Endothelial cell (in vitro differentiated cells): ENCODE data around the gene COX19. TPM values are rescaled to one million over a fixed set of nuclear protein-coding genes. Genes with fewer than 3 reads are reported as not detected.
A peak's percentile ranks its signal among the peaks of the same experiment; 100 is the strongest.

Experiments
- DNase-seq: peaks from one replicate; pipeline ENCODE4 v3.0.0; 2021; ENCODE audit warnings: low spot score
- H3K27ac Mint-ChIP-seq: one replicate; pipeline ENCODE4 v1.8.0; 2021; ENCODE audit warnings: mixed read lengths, inconsistent platforms; ENCODE audit not compliant: unreplicated experiment
- H3K27me3 Mint-ChIP-seq: one replicate; pipeline ENCODE4 v1.8.0; 2021; ENCODE audit warnings: mild to moderate bottlenecking, moderate library complexity, mixed read lengths, inconsistent platforms; ENCODE audit not compliant: unreplicated experiment
- H3K36me3 Mint-ChIP-seq: one replicate; pipeline ENCODE4 v1.8.0; 2021; ENCODE audit warnings: mild to moderate bottlenecking, low read depth, mixed read lengths, inconsistent platforms; ENCODE audit not compliant: unreplicated experiment
- H3K4me1 Mint-ChIP-seq: one replicate; pipeline ENCODE4 v1.8.0; 2021; ENCODE audit warnings: mild to moderate bottlenecking, mixed read lengths, inconsistent platforms; ENCODE audit not compliant: unreplicated experiment
- H3K4me3 Mint-ChIP-seq: one replicate; pipeline ENCODE4 v1.8.0; 2021; ENCODE audit warnings: mild to moderate bottlenecking, mixed read lengths, inconsistent platforms; ENCODE audit not compliant: unreplicated experiment
- H3K9me3 Mint-ChIP-seq: one replicate; pipeline ENCODE4 v1.8.0; 2021; ENCODE audit warnings: mixed read lengths, inconsistent platforms; ENCODE audit not compliant: unreplicated experiment
- CTCF ChIP-seq: fragments of 200-600 bp; sonication (generic); IDR thresholded peaks from one replicate; pipeline ENCODE4 v1.5.0; 2021; ENCODE audit warnings: antibody characterized with exemption; ENCODE audit not compliant: unreplicated experiment
- microRNA-seq: library from miRNA; unstranded; fragments of <30 nt; microRNA quantifications from one replicate; pipeline ENCODE4, GENCODE V29; 2020; ENCODE audit not compliant: unreplicated experiment
- total RNA-seq: library from RNA; stranded (reverse); fragmentation: NEBNext Ultra II Directional; extraction: Animal tissue kit (Norgen Biotek cat#: 25700); gene quantifications from one replicate; pipeline ENCODE4 v1.2.1, GENCODE V29; 2021; ENCODE audit not compliant: unreplicated experiment

Gene COX19
- total RNA-seq, 1 donor from 2014 or later: 10.2 TPM

GRCh38 chr7:918118-918425, 57.3 kb downstream of the COX19 start:
- Mint-ChIP-seq H3K4me1 (no peaks in the 10 kb centered on the region), H3K27ac (no peak overlapping the region), H3K36me3 (no peaks in the 10 kb centered on the region), H3K27me3 (peaks cover 11% of the 10 kb centered on the region), H3K9me3 (no peaks in the 10 kb centered on the region), H3K4me3 (no peak overlapping the region)
- TF ChIP-seq CTCF: no peak
- no peak for DNase-seq

- H3K4me3 Mint-ChIP-seq: no peak overlapping the region
- H3K4me1 Mint-ChIP-seq: no peaks in the 10 kb centered on the region
- no peaks in the 10 kb centered on the region for H3K36me3 Mint-ChIP-seq
These were observed 57.9 kb downstream of the COX19 start for GRCh38 chr7:917255-918117.

GRCh38 chr7:916291-916941, 58.9 kb downstream of the COX19 start:
- TF ChIP-seq CTCF: no peak
- Mint-ChIP-seq H3K27me3 (peaks cover 11% of the 10 kb centered on the region), H3K4me1 (no peaks in the 10 kb centered on the region), H3K27ac (no peak overlapping the region), H3K9me3 (no peaks in the 10 kb centered on the region), H3K36me3 (no peaks in the 10 kb centered on the region), H3K4me3 (no peak overlapping the region)
- DNase-seq: no peak

More at GRCh38 chr7:917255-918117, 57.9 kb downstream of the COX19 start:
- Mint-ChIP-seq H3K27ac (no peak overlapping the region), H3K27me3 (peaks cover 11% of the 10 kb centered on the region), H3K9me3 (no peaks in the 10 kb centered on the region)
- no peak for DNase-seq
- no peak for TF ChIP-seq CTCF

Small RNA genes within 50 kb of the gene (microRNA-seq; reads per million reads assigned to microRNA genes)
- gene MIR339: 546 reads per million, percentile 91 among the genes with 10 or more reads in this experiment

Other genes with a start within 250 kb of the COX19 start
- gene DNAAF5, start 248.8 kb downstream of the COX19 start, total RNA-seq: 30.7 TPM
- gene PRKAR1B, start 248.3 kb downstream of the COX19 start, total RNA-seq: 21.7 TPM
- 150 TPM for gene SUN1, start 143.1 kb downstream of the COX19 start, total RNA-seq
- 61.3 TPM for gene GET4, start 99.0 kb downstream of the COX19 start, total RNA-seq
- gene ADAP1, start 20.9 kb downstream of the COX19 start, total RNA-seq: 1.7 TPM
- gene CYP2W1, start 7.6 kb upstream of the COX19 start, total RNA-seq: not detected
- gene GPR146, start 69.0 kb upstream of the COX19 start, total RNA-seq: 8.1 TPM
- 0.72 TPM for gene GPER1, start 112.6 kb upstream of the COX19 start, total RNA-seq
- gene ZFAND2A, start 184.6 kb upstream of the COX19 start, total RNA-seq: 36.0 TPM